ENCODE measurements around the gene KAZN. TPM values are rescaled to one million over a fixed set of nuclear protein-coding genes. Genes with fewer than 3 reads are reported as not detected.

Gene KAZN
- polyA plus RNA-seq, 1 experiment = 3.7 TPM

DNA sequence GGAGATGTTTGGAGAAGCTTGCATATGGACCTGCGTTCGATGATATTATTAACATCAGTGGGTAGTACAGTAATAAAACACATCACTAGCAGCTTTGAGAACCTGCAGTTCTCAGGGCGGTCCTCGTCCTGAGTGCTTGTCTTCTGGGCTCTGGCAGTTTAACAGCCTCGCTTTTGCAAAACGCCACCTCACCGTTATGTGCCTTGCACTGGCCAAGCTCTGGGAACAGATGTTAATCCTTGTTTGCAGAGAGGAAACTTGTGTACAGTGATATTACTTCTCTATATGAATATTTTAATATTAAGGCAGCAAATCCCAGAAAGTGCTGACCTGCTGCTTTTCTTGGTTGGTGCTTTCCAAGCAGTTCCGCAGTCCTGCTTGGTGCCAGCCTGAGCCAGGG is 387.7 kb downstream of the KAZN start:
- H3K27me3 ChIP-seq (ENCODE audit: control insufficient read depth, insufficient read depth, low read length) = no peaks in the 10 kb centered on the region
- no peak overlapping the region for H3K27ac ChIP-seq (ENCODE audit: low read depth, low read length)
- POLR2A ChIA-PET = interaction anchor here (0.7 kb wide), 1 partner anchor 27 kb away, joined by 10 read pairs; no protein-coding TSS in a partner anchor
- TF ChIP-seq, protein P1, sequence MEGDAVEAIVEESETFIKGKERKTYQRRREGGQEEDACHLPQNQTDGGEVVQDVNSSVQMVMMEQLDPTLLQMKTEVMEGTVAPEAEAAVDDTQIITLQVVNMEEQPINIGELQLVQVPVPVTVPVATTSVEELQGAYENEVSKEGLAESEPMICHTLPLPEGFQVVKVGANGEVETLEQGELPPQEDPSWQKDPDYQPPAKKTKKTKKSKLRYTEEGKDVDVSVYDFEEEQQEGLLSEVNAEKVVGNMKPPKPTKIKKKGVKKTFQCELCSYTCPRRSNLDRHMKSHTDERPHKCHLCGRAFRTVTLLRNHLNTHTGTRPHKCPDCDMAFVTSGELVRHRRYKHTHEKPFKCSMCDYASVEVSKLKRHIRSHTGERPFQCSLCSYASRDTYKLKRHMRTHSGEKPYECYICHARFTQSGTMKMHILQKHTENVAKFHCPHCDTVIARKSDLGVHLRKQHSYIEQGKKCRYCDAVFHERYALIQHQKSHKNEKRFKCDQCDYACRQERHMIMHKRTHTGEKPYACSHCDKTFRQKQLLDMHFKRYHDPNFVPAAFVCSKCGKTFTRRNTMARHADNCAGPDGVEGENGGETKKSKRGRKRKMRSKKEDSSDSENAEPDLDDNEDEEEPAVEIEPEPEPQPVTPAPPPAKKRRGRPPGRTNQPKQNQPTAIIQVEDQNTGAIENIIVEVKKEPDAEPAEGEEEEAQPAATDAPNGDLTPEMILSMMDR (IDR thresholded peaks at IDR 0.05; ENCODE audit: low read depth, low read length) = no peak
- H3K4me3 ChIP-seq (ENCODE audit: low read depth, low read length) = no peak overlapping the region
- H3K9me3 ChIP-seq (ENCODE audit: control insufficient read depth, insufficient read depth, low read length) = no peaks in the 10 kb centered on the region
- no peak for DNase-seq (ENCODE audit: low read depth, low spot score)
- CTCF ChIA-PET = no interaction called here

GRCh38 chr1:14987829-14988603 is 389.5 kb downstream of the KAZN start:
- no peaks in the 10 kb centered on the region for H3K27me3 ChIP-seq (ENCODE audit: control insufficient read depth, insufficient read depth, low read length)
- no peaks in the 10 kb centered on the region for H3K9me3 ChIP-seq (ENCODE audit: control insufficient read depth, insufficient read depth, low read length)
- CTCF ChIA-PET = interaction anchor here (2.8 kb wide), 1 partner anchor 40 kb away, joined by 12 read pairs; no protein-coding TSS in a partner anchor
- TF ChIP-seq, protein P1 (IDR thresholded peaks at IDR 0.05; ENCODE audit: low read depth, low read length) = no peak
- POLR2A ChIA-PET = no interaction called here
- H3K4me3 ChIP-seq (ENCODE audit: low read depth, low read length) = no peak overlapping the region
- DNase-seq (ENCODE audit: low read depth, low spot score) = no peak
- no peak overlapping the region for H3K27ac ChIP-seq (ENCODE audit: low read depth, low read length)

GRCh38 chr1:14988636-14989035 is 390.2 kb downstream of the KAZN start:
- Histone ChIP-seq H3K9me3 (ENCODE audit: control insufficient read depth, insufficient read depth, low read length) (no peaks in the 10 kb centered on the region), H3K4me3 (ENCODE audit: low read depth, low read length) (no peak overlapping the region), H3K27me3 (ENCODE audit: control insufficient read depth, insufficient read depth, low read length) (no peaks in the 10 kb centered on the region), H3K27ac (ENCODE audit: low read depth, low read length) (no peak overlapping the region)
- DNase-seq (ENCODE audit: low read depth, low spot score) = no peak
- CTCF ChIA-PET = interaction anchor here (2.8 kb wide), 1 partner anchor 39 kb away, joined by 12 read pairs; no protein-coding TSS in a partner anchor
- TF ChIP-seq, protein P1 (IDR thresholded peaks at IDR 0.05; ENCODE audit: low read depth, low read length) = no peak
- POLR2A ChIA-PET = no interaction called here

- no peak for DNase-seq (ENCODE audit: low read depth, low spot score)
- Histone ChIP-seq H3K4me3 (ENCODE audit: low read depth, low read length) (no peak overlapping the region), H3K27ac (ENCODE audit: low read depth, low read length) (no peak overlapping the region), H3K9me3 (ENCODE audit: control insufficient read depth, insufficient read depth, low read length) (no peaks in the 10 kb centered on the region), H3K27me3 (ENCODE audit: control insufficient read depth, insufficient read depth, low read length) (no peaks in the 10 kb centered on the region)
- TF ChIP-seq, protein P1 (IDR thresholded peaks at IDR 0.05; ENCODE audit: low read depth, low read length) = no peak
- ChIA-PET POLR2A (interaction anchor here (0.5 kb wide), 1 partner anchor 34 kb away, joined by 5 read pairs; no protein-coding TSS in a partner anchor), CTCF (no interaction called here)
These were observed 391.6 kb downstream of the KAZN start for GRCh38 chr1:14989931-14990728.

- TF ChIP-seq, protein P1 (IDR thresholded peaks at IDR 0.05; ENCODE audit: low read depth, low read length) = no peak
- Histone ChIP-seq H3K4me3 (ENCODE audit: low read depth, low read length) (no peak overlapping the region), H3K27ac (ENCODE audit: low read depth, low read length) (no peak overlapping the region), H3K9me3 (ENCODE audit: control insufficient read depth, insufficient read depth, low read length) (no peaks in the 10 kb centered on the region), H3K27me3 (ENCODE audit: control insufficient read depth, insufficient read depth, low read length) (no peaks in the 10 kb centered on the region)
- POLR2A ChIA-PET = no interaction called here
- DNase-seq (ENCODE audit: low read depth, low spot score) = no peak
- CTCF ChIA-PET = no interaction called here
These were observed 394.9 kb downstream of the KAZN start for GRCh38 chr1:14993414-14993813.
